ENCODE data around the gene ZNF446.
"Not testable (repeated sequence)": the region's sequence is repeated elsewhere in the genome, so short reads cannot be mapped to it uniquely, and the experiment has no call there.

The ZNF446 gene

DNA sequence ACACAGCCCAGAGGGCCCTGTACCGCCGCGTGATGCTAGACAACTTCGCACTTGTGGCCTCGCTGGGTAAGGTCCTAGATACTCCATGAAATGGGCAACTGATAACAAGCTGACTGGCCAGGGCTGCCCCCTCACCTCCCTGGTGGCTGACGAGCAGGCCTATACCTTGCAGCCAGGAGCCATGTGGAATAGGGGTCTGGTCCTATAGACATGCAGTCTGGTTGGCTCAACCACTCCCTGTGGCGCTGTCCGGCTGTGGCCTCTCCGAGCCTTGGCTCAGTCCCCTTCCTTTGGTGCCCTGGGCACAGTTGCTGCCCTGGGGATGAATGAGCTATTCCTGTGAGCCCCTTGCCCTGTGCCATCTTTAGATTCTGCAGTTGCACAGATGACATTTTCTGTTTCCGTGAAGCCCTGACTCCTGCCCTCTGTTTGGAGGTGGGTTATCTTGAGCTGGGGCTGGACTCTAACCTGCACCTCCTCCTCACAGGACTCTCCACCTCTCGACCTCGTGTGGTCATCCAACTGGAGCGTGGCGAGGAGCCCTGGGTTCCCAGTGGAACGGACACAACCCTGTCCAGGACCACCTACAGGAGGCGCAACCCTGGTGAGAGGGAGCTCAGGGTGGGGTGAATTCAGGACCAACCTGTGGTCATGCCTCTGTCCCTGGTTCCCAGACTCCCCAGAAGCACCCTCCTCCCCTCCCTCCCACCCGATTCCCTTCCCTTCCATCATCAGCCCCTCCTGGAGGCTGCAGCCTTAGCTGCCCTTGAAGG is 6.7 kb upstream of the ZNF446 start:
- TF ChIP-seq, protein P1, sequence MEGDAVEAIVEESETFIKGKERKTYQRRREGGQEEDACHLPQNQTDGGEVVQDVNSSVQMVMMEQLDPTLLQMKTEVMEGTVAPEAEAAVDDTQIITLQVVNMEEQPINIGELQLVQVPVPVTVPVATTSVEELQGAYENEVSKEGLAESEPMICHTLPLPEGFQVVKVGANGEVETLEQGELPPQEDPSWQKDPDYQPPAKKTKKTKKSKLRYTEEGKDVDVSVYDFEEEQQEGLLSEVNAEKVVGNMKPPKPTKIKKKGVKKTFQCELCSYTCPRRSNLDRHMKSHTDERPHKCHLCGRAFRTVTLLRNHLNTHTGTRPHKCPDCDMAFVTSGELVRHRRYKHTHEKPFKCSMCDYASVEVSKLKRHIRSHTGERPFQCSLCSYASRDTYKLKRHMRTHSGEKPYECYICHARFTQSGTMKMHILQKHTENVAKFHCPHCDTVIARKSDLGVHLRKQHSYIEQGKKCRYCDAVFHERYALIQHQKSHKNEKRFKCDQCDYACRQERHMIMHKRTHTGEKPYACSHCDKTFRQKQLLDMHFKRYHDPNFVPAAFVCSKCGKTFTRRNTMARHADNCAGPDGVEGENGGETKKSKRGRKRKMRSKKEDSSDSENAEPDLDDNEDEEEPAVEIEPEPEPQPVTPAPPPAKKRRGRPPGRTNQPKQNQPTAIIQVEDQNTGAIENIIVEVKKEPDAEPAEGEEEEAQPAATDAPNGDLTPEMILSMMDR (IDR thresholded peaks at IDR 0.05; ENCODE audit: borderline replicate concordance, extremely low read depth, low read length, poor library complexity, severe bottlenecking) = no peak
- TF ChIP-seq EZH2 (IDR thresholded peaks at IDR 0.05; ENCODE audit: borderline replicate concordance, low read depth, low read length, severe bottlenecking) = no peak
- Histone ChIP-seq H3K9ac (ENCODE audit: low read depth, low read length) (no peak overlapping the region), H3K79me2 (ENCODE audit: insufficient read depth, low read length) (peaks cover 26% of the 10 kb centered on the region), H4K20me1 (ENCODE audit: insufficient read depth, low read length) (peaks cover 30% of the 10 kb centered on the region), H3K27ac (ENCODE audit: low read length) (no peak overlapping the region), H3K4me3 (ENCODE audit: low read depth in 1 of 2, low read length in 2 of 2) (no peak overlapping the region), H3K9me3 (ENCODE audit: insufficient read depth, low read length, severe bottlenecking) (no peaks in the 10 kb centered on the region), H3K36me3 (ENCODE audit: insufficient read depth, low read length) (peaks cover 46% of the 10 kb centered on the region), H2AFZ (ENCODE audit: low read depth, low read length) (no peak overlapping the region), H3K4me2 (ENCODE audit: insufficient read depth, low read length) (peak overlapping the region; percentile 88; the same call in 1 of the 2 replicates), H3K27me3 (ENCODE audit: insufficient read depth, low read length, poor library complexity) (no peaks in the 10 kb centered on the region), H3K4me1 (ENCODE audit: insufficient read depth, low read length) (peaks cover 37% of the 10 kb centered on the region)
- no peak for DNase-seq
- no peak for ATAC-seq (ENCODE audit: insufficient read depth, low read depth)

DNA sequence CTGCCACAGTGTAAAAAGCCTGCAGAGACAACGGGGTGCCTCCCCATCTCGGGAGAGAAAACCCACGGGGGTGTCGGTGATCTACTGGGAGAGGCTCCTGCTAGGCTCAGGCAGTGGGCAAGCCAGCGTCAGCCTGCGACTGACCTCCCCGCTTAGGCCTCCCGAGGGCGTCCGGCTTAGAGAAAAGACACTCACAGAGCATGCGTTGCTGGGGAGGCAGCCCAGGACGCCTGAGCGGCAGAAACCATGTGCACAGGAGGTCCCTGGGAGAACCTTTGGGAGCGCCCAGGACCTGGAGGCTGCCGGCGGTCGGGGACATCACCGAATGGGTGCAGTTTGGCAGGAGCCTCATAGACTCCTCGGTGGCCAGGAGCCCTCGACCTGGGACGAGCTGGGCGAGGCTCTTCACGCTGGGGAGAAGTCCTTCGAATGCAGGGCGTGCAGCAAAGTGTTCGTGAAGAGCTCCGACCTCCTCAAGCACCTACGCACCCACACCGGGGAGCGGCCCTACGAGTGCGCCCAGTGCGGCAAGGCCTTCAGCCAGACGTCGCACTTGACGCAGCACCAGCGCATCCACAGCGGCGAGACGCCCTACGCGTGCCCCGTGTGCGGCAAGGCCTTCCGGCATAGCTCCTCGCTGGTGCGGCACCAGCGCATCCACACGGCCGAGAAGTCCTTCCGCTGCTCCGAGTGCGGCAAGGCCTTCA is 5.2 kb upstream of the ZNF446 start:
- not testable (repeated sequence) for H3K9me3 ChIP-seq (ENCODE audit: insufficient read depth, low read length, severe bottlenecking); H3K27me3 ChIP-seq (ENCODE audit: insufficient read depth, low read length, poor library complexity); H3K27ac ChIP-seq (ENCODE audit: low read length); H2AFZ ChIP-seq (ENCODE audit: low read depth, low read length); H3K9ac ChIP-seq (ENCODE audit: low read depth, low read length); DNase-seq; H3K4me3 ChIP-seq (ENCODE audit: low read depth in 1 of 2, low read length in 2 of 2); H3K4me2 ChIP-seq (ENCODE audit: insufficient read depth, low read length); ATAC-seq (ENCODE audit: insufficient read depth, low read depth)
- peaks cover 48% of the 10 kb centered on the region for H3K4me1 ChIP-seq (ENCODE audit: insufficient read depth, low read length)
- H3K79me2 ChIP-seq (ENCODE audit: insufficient read depth, low read length) = peaks cover 26% of the 10 kb centered on the region
- H3K36me3 ChIP-seq (ENCODE audit: insufficient read depth, low read length) = peaks cover 46% of the 10 kb centered on the region
- H4K20me1 ChIP-seq (ENCODE audit: insufficient read depth, low read length) = peaks cover 30% of the 10 kb centered on the region

DNA sequence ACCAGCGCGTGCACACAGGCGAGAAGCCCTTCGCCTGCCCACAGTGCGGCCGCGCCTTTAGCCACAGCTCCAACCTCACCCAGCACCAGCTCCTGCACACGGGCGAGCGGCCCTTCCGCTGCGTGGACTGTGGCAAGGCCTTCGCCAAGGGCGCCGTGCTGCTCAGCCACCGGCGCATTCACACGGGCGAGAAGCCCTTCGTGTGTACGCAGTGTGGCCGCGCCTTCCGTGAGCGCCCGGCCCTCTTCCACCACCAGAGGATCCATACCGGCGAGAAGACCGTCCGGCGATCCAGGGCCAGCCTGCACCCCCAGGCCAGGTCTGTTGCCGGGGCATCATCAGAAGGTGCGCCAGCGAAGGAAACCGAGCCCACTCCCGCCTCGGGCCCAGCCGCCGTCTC is 4.4 kb upstream of the ZNF446 start:
- DNase-seq (no peak), ATAC-seq (ENCODE audit: insufficient read depth, low read depth) (no peak)
- TF ChIP-seq, protein P1 (IDR thresholded peaks at IDR 0.05; ENCODE audit: borderline replicate concordance, extremely low read depth, low read length, poor library complexity, severe bottlenecking) = no peak
- no peak for TF ChIP-seq EZH2 (IDR thresholded peaks at IDR 0.05; ENCODE audit: borderline replicate concordance, low read depth, low read length, severe bottlenecking)
- H3K9ac ChIP-seq (ENCODE audit: low read depth, low read length) = no peak overlapping the region
- no peak overlapping the region for H3K4me2 ChIP-seq (ENCODE audit: insufficient read depth, low read length)
- no peak overlapping the region for H2AFZ ChIP-seq (ENCODE audit: low read depth, low read length)
- no peak overlapping the region for H3K27ac ChIP-seq (ENCODE audit: low read length)
- H3K4me1 ChIP-seq (ENCODE audit: insufficient read depth, low read length) = peaks cover 47% of the 10 kb centered on the region
- peaks cover 30% of the 10 kb centered on the region for H4K20me1 ChIP-seq (ENCODE audit: insufficient read depth, low read length)
- H3K9me3 ChIP-seq (ENCODE audit: insufficient read depth, low read length, severe bottlenecking) = no peaks in the 10 kb centered on the region
- H3K79me2 ChIP-seq (ENCODE audit: insufficient read depth, low read length) = peaks cover 28% of the 10 kb centered on the region
- no peak overlapping the region for H3K4me3 ChIP-seq (ENCODE audit: low read depth in 1 of 2, low read length in 2 of 2)
- H3K27me3 ChIP-seq (ENCODE audit: insufficient read depth, low read length, poor library complexity) = no peaks in the 10 kb centered on the region
- peaks cover 46% of the 10 kb centered on the region for H3K36me3 ChIP-seq (ENCODE audit: insufficient read depth, low read length)

DNA sequence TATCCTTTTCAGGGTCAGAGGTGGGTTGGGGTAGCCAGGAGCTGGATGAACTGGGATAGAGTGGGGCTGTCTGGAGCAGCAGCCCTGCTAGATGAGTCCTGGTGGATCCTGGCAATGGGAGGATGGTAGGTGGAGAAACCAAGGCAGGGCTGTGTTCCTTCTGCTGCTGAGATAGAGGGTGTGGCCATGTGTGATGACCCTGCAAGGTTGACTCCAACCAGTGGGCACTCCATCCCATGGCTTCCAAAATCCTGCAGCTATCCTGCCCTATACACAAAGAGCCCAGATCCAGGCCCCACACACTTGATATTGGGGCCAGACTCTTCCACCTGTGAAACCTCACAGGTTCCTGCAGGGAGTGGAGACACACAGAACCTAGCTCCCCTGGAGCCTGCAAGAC is 2.4 kb upstream of the ZNF446 start:
- H3K27me3 ChIP-seq (ENCODE audit: insufficient read depth, low read length, poor library complexity) = no peaks in the 10 kb centered on the region
- no peak overlapping the region for H3K4me3 ChIP-seq (ENCODE audit: low read depth in 1 of 2, low read length in 2 of 2)
- H3K4me2 ChIP-seq (ENCODE audit: insufficient read depth, low read length) = no peak overlapping the region
- peaks cover 17% of the 10 kb centered on the region for H4K20me1 ChIP-seq (ENCODE audit: insufficient read depth, low read length)
- peaks cover 17% of the 10 kb centered on the region for H3K79me2 ChIP-seq (ENCODE audit: insufficient read depth, low read length)
- H2AFZ ChIP-seq (ENCODE audit: low read depth, low read length) = no peak overlapping the region
- peaks cover 46% of the 10 kb centered on the region for H3K36me3 ChIP-seq (ENCODE audit: insufficient read depth, low read length)
- no peak overlapping the region for H3K9ac ChIP-seq (ENCODE audit: low read depth, low read length)
- no peak overlapping the region for H3K27ac ChIP-seq (ENCODE audit: low read length)
- peaks cover 44% of the 10 kb centered on the region for H3K4me1 ChIP-seq (ENCODE audit: insufficient read depth, low read length)
- no peak for TF ChIP-seq EZH2 (IDR thresholded peaks at IDR 0.05; ENCODE audit: borderline replicate concordance, low read depth, low read length, severe bottlenecking)
- TF ChIP-seq, protein P1 (IDR thresholded peaks at IDR 0.05; ENCODE audit: borderline replicate concordance, extremely low read depth, low read length, poor library complexity, severe bottlenecking) = no peak
- ATAC-seq (ENCODE audit: insufficient read depth, low read depth) (no peak), DNase-seq (no peak)
- no peaks in the 10 kb centered on the region for H3K9me3 ChIP-seq (ENCODE audit: insufficient read depth, low read length, severe bottlenecking)

All from DND-41 (cell line).